Thoracic aorta (tissue), 2 donors: ENCODE measurements around the gene PCNA. TPM values are rescaled to one million over a fixed set of nuclear protein-coding genes. Genes with fewer than 3 reads are reported as not detected.

Experiments used
- ATAC-seq: fragments of 150-250 bp; one replicate; pipeline ENCODE4 v1.8.0; 2017; ENCODE audit warnings: low read depth; ENCODE audit not compliant: insufficient number of reproducible peaks, low FRiP score
- DNase-seq: peaks from one replicate; pipeline ENCODE4 v3.0.0-alpha.2; 2020; ENCODE audit warnings: low spot score
- H3K27ac ChIP-seq, 2 donors: fragments of 200-600 bp; sonication (generic); 1 replicate in 1 of 2; 2 replicates in 1 of 2; pipeline ENCODE4 v1.5.1; 2016; ENCODE audit warnings: mild to moderate bottlenecking in 2 of 2, moderate library complexity in 2 of 2
- H3K27me3 ChIP-seq: fragments of 200-600 bp; sonication (generic); replicated peaks from 2 replicates; pipeline ENCODE4 v1.6.0; 2016; ENCODE audit warnings: mild to moderate bottlenecking; ENCODE audit not compliant: insufficient read depth
- H3K36me3 ChIP-seq: fragments of 200-600 bp; sonication (generic); one replicate; pipeline ENCODE4 v1.5.1; 2016
- H3K4me1 ChIP-seq, 2 donors: fragments of 200-600 bp; sonication (generic); 1 replicate in 1 of 2; 2 replicates in 1 of 2; pipeline versions ENCODE4 v1.5.1 to v1.6.0; 2016; ENCODE audit warnings: low read depth in 2 of 2, mild to moderate bottlenecking in 1 of 2; ENCODE audit not compliant: control insufficient read depth in 1 of 2
- H3K4me3 ChIP-seq: fragments of 200-600 bp; sonication (generic); 2 replicates; pipeline ENCODE4 v1.5.1; 2016; ENCODE audit warnings: mild to moderate bottlenecking
- H3K9me3 ChIP-seq: fragments of 200-600 bp; sonication (generic); 2 replicates; pipeline ENCODE4 v1.5.1; 2016
- total RNA-seq, 2 donors: library from RNA; depleted of rRNA; stranded (reverse); fragments of >200 nt; gene quantifications; one replicate each; pipeline versions ENCODE4 v1.1.0 to v1.2.3, GENCODE V29; 2016
- TF ChIP-seq, protein P1 (sequence below): fragments of 200-600 bp; sonication (generic); IDR thresholded peaks from one replicate; pipeline ENCODE4 v1.5.1; 2019; ENCODE audit warnings: antibody characterized with exemption

Gene PCNA
- total RNA-seq, 2 donors from 2014 or later: 20.5 to 39.7 TPM

DNA sequence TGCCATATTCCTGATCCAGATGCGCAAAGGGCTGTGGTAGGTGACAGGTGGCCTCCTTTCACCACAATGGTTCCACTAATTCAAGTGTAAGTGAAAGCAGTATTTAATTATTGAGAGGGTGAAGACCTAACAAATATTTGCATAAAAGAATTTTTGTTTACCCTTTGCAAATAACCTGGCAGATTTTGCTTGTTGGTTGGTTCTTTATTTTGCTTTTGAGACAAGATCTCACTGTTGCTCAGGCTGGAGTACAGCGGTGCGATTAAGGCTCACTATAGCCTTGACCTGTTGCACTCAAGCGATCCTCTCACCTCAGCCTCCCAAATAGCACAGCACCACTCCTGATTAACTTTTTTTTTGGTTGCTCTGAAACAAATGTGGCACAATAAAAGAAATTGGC, 49.2 kb downstream of the PCNA start:
- DNase-seq: no peak
- Histone ChIP-seq H3K4me3 (no peak overlapping the region), H3K9me3 (no peaks in the 10 kb centered on the region), H3K27ac (no peak overlapping the region), H3K36me3 (no peaks in the 10 kb centered on the region), H3K27me3 (no peaks in the 10 kb centered on the region), H3K4me1 (peaks cover 20 to 25% of the 10 kb centered on the region in 2 donors)
- TF ChIP-seq, protein P1, sequence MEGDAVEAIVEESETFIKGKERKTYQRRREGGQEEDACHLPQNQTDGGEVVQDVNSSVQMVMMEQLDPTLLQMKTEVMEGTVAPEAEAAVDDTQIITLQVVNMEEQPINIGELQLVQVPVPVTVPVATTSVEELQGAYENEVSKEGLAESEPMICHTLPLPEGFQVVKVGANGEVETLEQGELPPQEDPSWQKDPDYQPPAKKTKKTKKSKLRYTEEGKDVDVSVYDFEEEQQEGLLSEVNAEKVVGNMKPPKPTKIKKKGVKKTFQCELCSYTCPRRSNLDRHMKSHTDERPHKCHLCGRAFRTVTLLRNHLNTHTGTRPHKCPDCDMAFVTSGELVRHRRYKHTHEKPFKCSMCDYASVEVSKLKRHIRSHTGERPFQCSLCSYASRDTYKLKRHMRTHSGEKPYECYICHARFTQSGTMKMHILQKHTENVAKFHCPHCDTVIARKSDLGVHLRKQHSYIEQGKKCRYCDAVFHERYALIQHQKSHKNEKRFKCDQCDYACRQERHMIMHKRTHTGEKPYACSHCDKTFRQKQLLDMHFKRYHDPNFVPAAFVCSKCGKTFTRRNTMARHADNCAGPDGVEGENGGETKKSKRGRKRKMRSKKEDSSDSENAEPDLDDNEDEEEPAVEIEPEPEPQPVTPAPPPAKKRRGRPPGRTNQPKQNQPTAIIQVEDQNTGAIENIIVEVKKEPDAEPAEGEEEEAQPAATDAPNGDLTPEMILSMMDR: no peak
- no peak for ATAC-seq

DNA sequence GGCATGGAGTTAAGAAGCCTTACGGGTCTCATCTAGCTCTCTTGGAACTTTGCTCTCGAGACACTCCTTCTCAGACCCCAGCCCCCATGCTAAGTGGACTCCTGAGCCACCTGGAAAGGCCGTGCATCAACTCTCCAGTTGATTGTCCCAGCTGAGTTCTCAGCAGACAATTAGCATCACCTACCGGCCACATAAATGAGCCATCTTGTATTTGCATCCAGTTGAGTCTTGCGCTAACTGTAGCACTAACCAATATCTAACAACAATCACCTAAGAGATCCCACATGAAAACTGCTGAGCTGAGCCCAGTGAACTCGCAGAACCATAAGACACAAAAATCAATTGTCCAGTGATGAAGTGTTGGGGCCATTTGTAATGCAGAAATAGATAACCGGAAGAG, 49.7 kb downstream of the PCNA start:
- H3K4me3 ChIP-seq: no peak overlapping the region
- no peak for ATAC-seq
- TF ChIP-seq, protein P1: no peak

GRCh38 chr20:5069141-5069806, 50.5 kb downstream of the PCNA start:
- no peak overlapping the region for H3K27ac ChIP-seq
- peaks cover 22 to 29% of the 10 kb centered on the region in 2 donors for H3K4me1 ChIP-seq
- no peak for ATAC-seq
- H3K36me3 ChIP-seq: no peaks in the 10 kb centered on the region
- TF ChIP-seq, protein P1: no peak
- no peak overlapping the region for H3K4me3 ChIP-seq
- no peaks in the 10 kb centered on the region for H3K9me3 ChIP-seq
- no peak for DNase-seq
- H3K27me3 ChIP-seq: no peaks in the 10 kb centered on the region

More for the DNA sequence above, 49.7 kb downstream of the PCNA start:
- no peak for DNase-seq
- Histone ChIP-seq H3K27me3 (no peaks in the 10 kb centered on the region), H3K36me3 (no peaks in the 10 kb centered on the region), H3K4me1 (peaks cover 22 to 29% of the 10 kb centered on the region in 2 donors), H3K27ac (no peak overlapping the region), H3K9me3 (no peaks in the 10 kb centered on the region)

- H3K36me3 ChIP-seq: no peaks in the 10 kb centered on the region
- no peak for ATAC-seq
- no peak overlapping the region for H3K27ac ChIP-seq
- no peak for DNase-seq
- TF ChIP-seq, protein P1: no peak
- H3K27me3 ChIP-seq: no peaks in the 10 kb centered on the region
- no peak overlapping the region for H3K4me3 ChIP-seq
- peaks cover 15 to 19% of the 10 kb centered on the region in 2 donors for H3K4me1 ChIP-seq
- no peaks in the 10 kb centered on the region for H3K9me3 ChIP-seq
These were observed 51.7 kb downstream of the PCNA start for GRCh38 chr20:5067877-5068645.

GRCh38 chr20:5065879-5066383, 53.8 kb downstream of the PCNA start:
- H3K36me3 ChIP-seq: no peaks in the 10 kb centered on the region
- H3K27me3 ChIP-seq: no peaks in the 10 kb centered on the region
- ATAC-seq: peak; percentile 94
- H3K27ac ChIP-seq: peak overlapping the region; percentile 80 to 93
- H3K9me3 ChIP-seq: no peaks in the 10 kb centered on the region
- TF ChIP-seq, protein P1: no peak
- H3K4me1 ChIP-seq: peaks cover 10 to 11% of the 10 kb centered on the region in 2 donors
- DNase-seq: peak; percentile 61
- H3K4me3 ChIP-seq: no peak overlapping the region
